Amniotic epithelial cell (primary cell): ENCODE results near the gene NOL4L.
A peak's percentile ranks its signal among the peaks of the same experiment; 100 is the strongest.

ENCODE experiments used
- DNase-seq: peaks from one replicate; pipeline ENCODE4 v3.0.0-alpha.2; 2010; ENCODE audit warnings: low read depth

NOL4L gene, protein sequence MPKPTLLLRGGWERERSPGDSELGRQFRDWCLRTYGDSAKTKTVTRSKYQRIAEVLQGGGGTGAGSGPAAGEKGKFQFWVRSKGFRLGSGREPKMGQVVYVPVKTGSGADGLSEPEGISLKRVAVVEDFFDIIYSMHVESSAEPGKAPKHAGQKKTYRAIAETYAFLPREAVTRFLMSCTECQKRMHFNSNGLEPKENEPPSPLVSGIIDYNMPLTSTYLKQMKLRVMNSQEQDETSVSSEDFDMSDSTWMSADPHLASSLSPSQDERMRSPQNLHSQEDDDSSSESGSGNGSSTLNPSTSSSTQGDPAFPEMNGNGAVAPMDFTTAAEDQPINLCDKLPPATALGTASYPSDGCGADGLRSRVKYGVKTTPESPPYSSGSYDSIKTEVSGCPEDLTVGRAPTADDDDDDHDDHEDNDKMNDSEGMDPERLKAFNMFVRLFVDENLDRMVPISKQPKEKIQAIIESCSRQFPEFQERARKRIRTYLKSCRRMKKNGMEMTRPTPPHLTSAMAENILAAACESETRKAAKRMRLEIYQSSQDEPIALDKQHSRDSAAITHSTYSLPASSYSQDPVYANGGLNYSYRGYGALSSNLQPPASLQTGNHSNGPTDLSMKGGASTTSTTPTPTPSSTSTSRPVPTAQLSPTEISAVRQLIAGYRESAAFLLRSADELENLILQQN

GRCh38 chr20:32585011-32585585 lies at the start of gene NOL4L:
NOL4L (minus strand) TSS chr20:32585333; CDS start chr20:32584890, 443 bp downstream.
- peak; percentile 12 for DNase-seq

- no peak for DNase-seq
Measured at GRCh38 chr20:32634041-32634805, 49.1 kb upstream of the NOL4L start.

DNA sequence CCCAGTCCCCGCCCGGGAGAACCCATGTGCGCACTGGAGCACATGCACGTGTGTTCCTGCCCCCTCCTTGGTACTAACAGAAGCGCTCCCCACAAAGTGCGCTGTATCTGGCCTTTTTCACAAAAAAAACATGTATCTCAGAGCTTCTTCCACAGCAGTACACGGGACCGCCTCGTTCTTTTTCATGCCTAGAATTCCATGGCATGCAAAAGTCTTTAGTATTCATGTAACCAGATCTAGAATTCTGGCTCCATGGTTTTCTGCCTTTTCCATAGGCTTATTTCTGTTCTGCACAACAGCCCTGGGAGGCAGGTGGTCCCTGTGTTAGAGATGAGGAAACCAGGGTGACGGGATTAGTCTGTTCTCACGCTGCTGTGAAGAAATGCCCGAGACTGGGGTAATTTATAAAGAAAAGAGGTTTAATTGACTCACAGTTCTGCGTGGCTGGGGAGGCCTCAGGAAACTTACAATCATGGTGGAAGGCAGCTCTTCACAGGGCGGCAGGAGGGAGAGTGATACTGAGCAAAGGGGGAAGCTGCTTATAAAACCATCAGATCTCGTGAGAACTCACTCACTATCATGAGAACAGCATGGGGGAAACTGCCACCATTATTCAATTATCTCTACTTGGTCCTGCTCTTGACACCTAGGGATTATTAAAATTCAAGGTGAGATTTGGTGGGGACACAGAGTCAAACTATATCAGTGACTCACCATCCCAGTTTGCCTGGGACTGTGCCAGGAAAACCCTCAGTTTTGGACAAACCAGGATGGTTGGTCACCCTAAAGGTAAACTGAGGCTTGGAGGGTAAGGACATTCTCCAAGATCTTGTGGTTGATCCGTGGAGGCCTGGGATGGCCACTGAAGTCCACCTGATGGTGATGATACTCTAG lies 47.6 kb upstream of the NOL4L start:
- DNase-seq, result no peak

GRCh38 chr20:32631933-32632460 lies 46.9 kb upstream of the NOL4L start:
- no peak for DNase-seq

- no peak for DNase-seq
Measured at GRCh38 chr20:32629813-32630212, 44.7 kb upstream of the NOL4L start.

GRCh38 chr20:32628960-32629530 lies 43.9 kb upstream of the NOL4L start:
- DNase-seq, result no peak

DNA sequence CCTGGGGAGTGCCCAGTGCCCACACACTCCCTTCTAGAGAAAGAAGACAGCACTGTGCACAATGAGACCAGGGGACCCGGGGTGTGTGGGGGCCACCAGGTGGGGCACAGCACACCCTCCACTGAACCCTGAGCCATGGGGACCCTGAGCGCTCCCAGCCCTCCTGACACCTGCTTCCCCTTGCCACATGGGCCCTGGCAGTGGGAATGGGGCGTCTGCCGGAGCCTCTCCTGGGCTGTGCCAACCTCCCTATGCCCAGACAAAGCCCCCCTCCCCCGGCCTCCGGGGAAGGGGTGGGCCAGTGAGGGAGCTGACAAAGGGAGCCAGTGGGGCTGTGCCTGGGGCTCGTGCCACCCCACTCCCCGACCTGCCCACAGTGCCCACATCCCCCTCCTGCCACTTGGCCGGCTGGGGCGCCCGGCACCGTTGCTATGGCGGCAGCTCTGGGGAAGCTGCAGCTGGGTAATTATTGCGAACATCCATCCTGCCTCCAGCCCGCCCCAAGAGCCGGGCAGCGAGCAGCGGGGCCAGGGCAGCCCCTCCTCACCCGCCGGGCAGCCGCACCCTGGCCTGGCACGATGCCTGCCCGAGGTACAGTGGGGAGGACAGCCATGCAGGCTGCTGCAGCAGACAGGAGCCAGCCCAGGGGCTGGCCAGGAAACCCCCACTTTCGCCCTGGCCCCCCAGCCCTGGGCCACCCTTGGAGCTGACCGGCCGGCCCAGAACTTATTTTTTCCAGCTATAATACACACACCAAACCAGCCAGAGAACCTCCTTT lies 41.9 kb upstream of the NOL4L start:
- no peak for DNase-seq

DNA sequence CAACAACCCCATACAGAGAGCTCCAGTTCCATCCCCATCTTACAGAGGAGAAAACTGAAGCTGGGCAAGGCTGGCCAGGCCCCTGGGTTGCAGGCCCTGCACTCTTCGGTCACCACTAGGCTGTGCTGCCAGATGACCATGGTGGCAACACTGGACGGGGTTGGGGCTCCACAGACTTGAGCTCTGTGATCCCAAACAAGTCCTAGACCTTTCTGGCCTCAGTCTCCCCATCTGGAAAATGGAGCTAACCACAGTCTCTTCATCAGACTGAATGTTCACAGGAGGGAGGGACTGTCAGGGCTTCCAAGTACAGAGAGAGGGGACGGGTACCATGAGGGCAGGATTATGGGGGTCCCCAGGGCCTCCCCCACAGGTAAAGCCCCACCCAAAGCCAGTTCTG lies 41.3 kb upstream of the NOL4L start:
- DNase-seq, result no peak

- no peak for DNase-seq
Measured at GRCh38 chr20:32625996-32626395, 40.9 kb upstream of the NOL4L start.

DNA sequence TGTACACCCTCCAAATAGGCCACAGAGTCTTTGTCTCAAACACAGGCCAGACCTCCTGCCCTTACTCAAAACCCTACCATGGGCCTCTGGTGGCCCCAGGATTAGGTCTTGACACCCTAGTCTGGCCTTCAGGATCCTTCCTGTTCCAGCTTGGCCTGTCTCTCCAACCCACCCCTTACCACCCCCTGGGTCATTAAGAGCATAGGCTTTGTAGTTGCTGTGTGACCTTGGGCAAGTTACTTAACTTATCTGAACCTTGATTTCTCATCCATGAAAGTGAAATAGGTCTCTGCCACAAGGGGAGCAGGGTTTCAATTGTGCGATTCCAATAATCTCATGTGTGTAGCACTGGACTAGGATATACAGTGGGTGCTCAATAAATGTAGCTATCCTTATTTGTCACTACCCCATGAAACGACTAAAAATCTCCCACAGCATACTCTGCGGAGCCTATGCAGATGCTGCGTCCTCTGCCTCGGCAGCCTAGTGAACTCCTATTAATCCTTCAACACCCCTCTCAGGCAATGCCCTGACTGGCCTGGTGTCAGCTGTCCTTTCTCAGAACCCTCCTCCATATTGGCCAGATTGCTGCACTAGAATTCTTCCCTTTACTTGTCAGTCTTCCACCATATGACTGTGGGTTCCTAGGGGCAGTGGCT lies 39.7 kb upstream of the NOL4L start:
- DNase-seq, result no peak

DNA sequence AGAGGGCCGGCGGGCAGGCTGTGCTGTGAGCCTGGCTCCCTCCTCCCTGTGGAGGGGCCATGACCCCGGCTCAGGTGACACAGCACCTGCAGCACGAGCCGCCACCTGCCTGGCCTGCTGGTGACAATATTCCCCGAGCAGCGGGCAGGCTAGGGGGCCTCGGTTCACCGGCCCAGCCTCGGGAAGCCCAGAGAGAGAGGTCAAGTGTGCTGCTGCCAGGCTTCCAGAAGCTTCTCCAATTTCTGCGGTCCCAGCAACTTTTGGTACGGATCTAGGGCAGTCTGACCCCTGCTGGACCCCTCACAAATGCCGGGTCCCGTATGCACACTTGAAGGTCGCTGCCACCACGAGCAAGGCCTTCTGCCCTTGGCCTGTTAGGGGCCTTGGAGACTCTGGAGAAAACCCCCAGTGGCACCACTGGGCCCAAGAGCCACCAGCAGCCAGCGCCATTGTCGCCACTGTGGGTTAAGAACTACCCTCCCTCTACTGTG lies 38.6 kb upstream of the NOL4L start:
- DNase-seq, result no peak

DNA sequence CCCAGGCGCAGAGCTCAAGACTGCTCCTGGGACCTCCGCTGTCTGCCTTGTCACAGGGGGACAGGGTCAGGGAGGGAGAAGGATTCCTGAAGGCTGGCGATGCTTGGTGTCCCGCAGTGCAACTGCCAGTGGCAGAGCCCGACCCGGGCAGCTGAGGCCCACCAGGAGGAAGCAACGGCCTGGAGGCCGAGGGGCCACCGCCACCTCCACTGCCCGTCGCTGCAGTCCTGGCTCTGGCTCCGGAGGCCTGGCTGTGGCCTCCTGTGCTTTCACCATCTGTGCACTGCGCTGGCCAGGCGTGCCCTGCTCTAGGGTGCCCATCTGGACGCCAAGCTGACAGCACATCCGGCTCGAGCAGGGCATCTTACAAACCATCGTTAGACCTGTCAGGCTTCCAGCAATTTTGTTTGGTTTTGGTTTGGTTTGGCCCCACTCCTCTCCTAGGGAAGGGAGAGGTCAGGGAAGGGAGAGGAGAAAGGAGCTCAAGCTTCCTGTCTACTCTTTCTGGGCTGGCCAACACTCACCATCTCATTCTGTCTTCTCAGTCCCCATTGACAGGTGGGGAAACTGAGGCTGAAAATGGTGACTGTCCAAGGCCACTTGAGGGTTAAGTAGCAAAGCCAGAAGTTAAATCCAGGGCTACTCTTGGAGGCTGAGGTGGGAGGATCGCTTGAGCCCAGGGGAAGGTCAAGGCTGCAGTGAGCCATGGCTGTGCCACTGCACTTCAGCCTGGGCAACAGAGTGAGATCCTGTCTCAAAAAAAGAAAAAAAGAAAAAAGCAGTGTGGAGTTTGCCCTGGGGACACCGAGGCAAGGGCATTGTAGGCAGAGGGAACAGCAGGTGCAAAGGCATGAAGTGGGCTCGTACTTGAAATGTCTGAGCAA lies 37.7 kb upstream of the NOL4L start:
- no peak for DNase-seq

- DNase-seq, result no peak
Measured at GRCh38 chr20:32621891-32622584, 36.9 kb upstream of the NOL4L start.

GRCh38 chr20:32621071-32621890 lies 36.1 kb upstream of the NOL4L start:
- no peak for DNase-seq

DNA sequence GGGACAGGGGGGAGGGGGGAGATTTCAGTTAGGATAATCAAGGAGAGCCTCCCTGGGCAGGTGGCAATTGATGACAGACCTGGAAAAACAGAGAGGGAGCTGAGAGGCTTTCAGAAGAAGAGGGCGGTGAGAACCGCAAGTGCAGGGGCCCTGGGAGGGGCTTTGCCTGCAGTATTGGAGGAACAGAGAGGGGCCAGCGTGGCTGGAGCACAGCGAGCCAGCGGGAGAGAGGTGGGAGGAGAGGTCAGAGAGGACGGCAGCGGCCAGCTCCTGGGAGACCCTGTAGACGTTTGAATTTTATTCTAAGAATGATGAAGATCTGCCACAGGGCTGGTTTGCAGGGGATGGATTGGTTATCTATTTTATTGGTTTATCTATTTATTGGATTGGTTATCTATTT lies 34.5 kb upstream of the NOL4L start:
- no peak for DNase-seq

GRCh38 chr20:32614772-32615171 lies 29.6 kb upstream of the NOL4L start:
- DNase-seq, result no peak

DNA sequence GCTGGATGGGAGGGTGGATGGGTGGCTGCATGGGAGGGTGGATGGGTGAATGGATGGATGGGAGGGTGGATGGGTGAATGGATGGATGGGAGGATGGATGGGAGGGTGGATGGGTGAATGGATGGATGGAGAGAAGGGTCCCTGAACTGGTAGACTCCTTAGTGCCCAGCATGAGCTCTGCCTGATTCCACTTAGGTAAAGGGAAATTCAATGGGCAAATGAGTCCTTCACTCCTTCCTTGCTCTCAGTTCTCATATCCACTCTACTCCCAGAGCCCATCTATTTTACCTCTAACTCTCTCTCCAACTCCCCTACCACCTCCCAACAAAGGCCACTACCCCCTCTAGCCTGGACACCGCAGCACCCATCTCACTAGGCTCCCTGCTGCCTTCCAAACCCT lies 29.2 kb upstream of the NOL4L start:
- no peak for DNase-seq
